Endothelial cell of umbilical vein (primary cell): ENCODE measurements around the gene JPT2. TPM values are rescaled to one million over a fixed set of nuclear protein-coding genes. Genes with fewer than 3 reads are reported as not detected.

Experiments used
- BruUV-seq: library from RNA; stranded (reverse); fragments of 400-500 nt; replicated peaks from 2 replicates; lab custom pipeline; 2021; lab: Mats Ljungman, UMichigan
- CTCF ChIA-PET: fragments of 300-600, 350-600 bp; sonication (Branson Sonifier 250); formaldehyde crosslinking; loops from one replicate; lab custom pipeline; 2021; ENCODE audit warnings: antibody characterized with exemption, inconsistent platforms; lab: Charles Lee
- POLR2A ChIA-PET: fragments of 300-600, 350-600 bp; sonication (Branson Sonifier 250); formaldehyde crosslinking; loops from one replicate; lab custom pipeline; 2021; ENCODE audit warnings: antibody characterized with exemption, inconsistent platforms; lab: Charles Lee
- DNase-seq: peaks from one replicate; pipeline ENCODE4 v3.0.0-alpha.2; 2011; ENCODE audit warnings: low read depth, low spot score
- FAIRE-seq: peaks from 2 replicates; lab custom pipeline; 2011; peaks lifted over from hg19 to GRCh38; lab: Jason Lieb, UNC
- H2AFZ ChIP-seq: 2 replicates; pipeline ENCODE4 v1.6.0; 2012; ENCODE audit warnings: low read depth, low read length, control low read depth, inconsistent platforms
- H3K27ac ChIP-seq: 2 replicates; pipeline ENCODE4 v1.5.1; 2011; ENCODE audit warnings: low read depth, mild to moderate bottlenecking, control low read depth, low read length, moderate library complexity; ENCODE audit not compliant: insufficient read depth
- H3K27me3 ChIP-seq, 2 experiments: 2 replicates each; pipeline versions ENCODE4 v1.6.0 to v1.6.1; 2011; ENCODE audit warnings: low read length in 2 of 2, mixed read lengths in 1 of 2; ENCODE audit not compliant: control insufficient read depth in 2 of 2, insufficient read depth in 2 of 2
- H3K36me3 ChIP-seq, 2 experiments: 2 replicates in 1 of 2; 3 replicates in 1 of 2; pipeline ENCODE4 v1.5.1; 2011; ENCODE audit warnings: low read length in 2 of 2, mild to moderate bottlenecking in 1 of 2, moderate library complexity in 1 of 2; ENCODE audit not compliant: control insufficient read depth in 2 of 2, insufficient read depth in 2 of 2; ENCODE audit errors: extremely low read depth in 1 of 2
- H3K4me1 ChIP-seq: 3 replicates; pipeline ENCODE4 v1.5.1; 2011; ENCODE audit warnings: mild to moderate bottlenecking, low read length; ENCODE audit not compliant: control insufficient read depth, insufficient read depth; ENCODE audit errors: extremely low read depth
- H3K4me2 ChIP-seq: 2 replicates; pipeline ENCODE4 v1.6.1; 2011; ENCODE audit warnings: low read length, control low read depth, mixed read lengths; ENCODE audit not compliant: insufficient read depth
- H3K4me3 ChIP-seq, 3 experiments: fragments of 200-600 bp in 1 of 3; sonication (generic), shearing (Covaris generic) in 1 of 3; replicated peaks in 1 of 3; 2 replicates each; pipeline ENCODE4 v1.5.1; 2011 to 2016; ENCODE audit warnings: control low read depth in 3 of 3, low read length in 3 of 3, mild to moderate bottlenecking in 2 of 3, inconsistent platforms in 1 of 3, low read depth in 1 of 3, moderate library complexity in 1 of 3; ENCODE audit not compliant: insufficient read depth in 1 of 3
- H3K79me2 ChIP-seq: 2 replicates; pipeline ENCODE4 v1.6.0; 2012; ENCODE audit warnings: low read length, inconsistent platforms; ENCODE audit not compliant: control insufficient read depth, insufficient read depth
- H3K9ac ChIP-seq: replicated peaks from 2 replicates; pipeline ENCODE3; 2011; ENCODE audit warnings: low read length, control low read depth; ENCODE audit not compliant: insufficient read depth; ENCODE audit errors: extremely low read depth
- H3K9me1 ChIP-seq: replicated peaks from 3 replicates; pipeline ENCODE4 v1.6.0; 2011; ENCODE audit warnings: mild to moderate bottlenecking, low read length; ENCODE audit not compliant: control insufficient read depth, insufficient read depth; ENCODE audit errors: extremely low read depth
- H3K9me3 ChIP-seq: replicated peaks from 2 replicates; pipeline ENCODE4 v1.5.1; 2012; ENCODE audit warnings: low read length, inconsistent platforms; ENCODE audit not compliant: control insufficient read depth, insufficient read depth
- H4K20me1 ChIP-seq: replicated peaks from 2 replicates; pipeline ENCODE3; 2011; ENCODE audit warnings: mild to moderate bottlenecking, low read length; ENCODE audit not compliant: control insufficient read depth, insufficient read depth; ENCODE audit errors: extremely low read depth
- CTCF ChIP-seq, 2 donors: IDR thresholded peaks; 1 replicate in 1 of 2; 2 replicates in 1 of 2; pipeline ENCODE4 v1.5.1; 2011; ENCODE audit warnings: low read length in 2 of 2, mild to moderate bottlenecking in 2 of 2, moderate library complexity in 2 of 2, control low read depth in 1 of 2, inconsistent platforms in 1 of 2, low read depth in 1 of 2; ENCODE audit not compliant: insufficient read depth in 1 of 2; ENCODE audit errors: extremely low read depth in 1 of 2
- EZH2 ChIP-seq: IDR thresholded peaks from 2 replicates; pipeline ENCODE4 v1.6.1; 2012; ENCODE audit warnings: borderline replicate concordance, low read depth, mild to moderate bottlenecking, moderate library complexity, low read length, inconsistent platforms; ENCODE audit not compliant: severe bottlenecking
- FOS ChIP-seq: IDR thresholded peaks from 2 replicates; pipeline ENCODE4 v1.6.1; 2011; ENCODE audit warnings: mild to moderate bottlenecking, low read length, moderate library complexity, borderline replicate concordance; ENCODE audit not compliant: insufficient read depth
- GATA2 ChIP-seq: IDR thresholded peaks from 2 replicates; pipeline ENCODE4 v1.7.0; 2011; ENCODE audit warnings: low read depth, mild to moderate bottlenecking, moderate library complexity, mixed read lengths, low read length; ENCODE audit not compliant: insufficient read length, insufficient read depth
- JUN ChIP-seq: IDR thresholded peaks from 2 replicates; pipeline ENCODE4 v1.6.1; 2011; ENCODE audit warnings: borderline replicate concordance, low read depth; ENCODE audit not compliant: insufficient read length, insufficient read depth
- MAX ChIP-seq: IDR thresholded peaks from 2 replicates; pipeline ENCODE4 v1.6.1; 2011; ENCODE audit not compliant: insufficient read depth, insufficient read length
- MYC ChIP-seq: IDR thresholded peaks from one replicate; pipeline ENCODE4 v1.6.1; 2011; ENCODE audit warnings: mild to moderate bottlenecking, low read depth, low read length
- POLR2A ChIP-seq: IDR thresholded peaks from 2 replicates; pipeline ENCODE4 v1.6.1; 2012; ENCODE audit warnings: low read depth, mild to moderate bottlenecking, control low read depth, low read length
- POLR2AphosphoS5 ChIP-seq: IDR thresholded peaks from 2 replicates; pipeline ENCODE4 v1.6.1; 2012; ENCODE audit warnings: low read depth, mild to moderate bottlenecking, control low read depth, low read length, moderate library complexity; ENCODE audit not compliant: insufficient read depth
- dilution Hi-C: fragments of 300-500 bp; cut with MboI; formaldehyde crosslinking; loops from one replicate; pipeline ENCODE4 v1.15.0; 2019; ENCODE audit warnings: low sequenced_read_pairs; ENCODE audit not compliant: extremely low pct_ligation_motif_present
- intact Hi-C: fragments of 100-400 bp; cut with micrococcal nuclease; formaldehyde crosslinking; loops from one replicate; pipeline ENCODE4 v1.10.0; 2022
- polyA plus RNA-seq, 4 experiments: library from polyadenylated mRNA; depleted of rRNA in 3 of 4; stranded (reverse) in 3 of 4; unstranded in 1 of 4; fragments of >200 nt; gene quantifications; 2 replicates each; pipeline versions ENCODE4 v1.2.1 to v1.2.3, GENCODE V29; 2011 to 2012; ENCODE audit warnings: missing spikeins in 1 of 4
- total RNA-seq: library from RNA; stranded (reverse); gene quantifications from 2 replicates; pipeline ENCODE4 v1.2.3, GENCODE V29; 2021

JPT2 gene
- total and polyA plus RNA-seq, 2 donors (not counting 3 experiments of a cell fraction or from before 2014, with no cell fraction given): 35.8 to 93.3 TPM

GRCh38 chr16:1662543-1662942, 15.5 kb upstream of the JPT2 start:
- ChIA-PET POLR2A (no interaction called here), CTCF (no interaction called here)
- intact Hi-C loops (no loop called here), dilution Hi-C loops (no loop called here)
- no TSS peak for BruUV-seq
- Histone ChIP-seq H2AFZ (no peak overlapping the region), H3K4me2 (no peak overlapping the region), H3K9me1 (no peaks in the 10 kb centered on the region), H3K9ac (no peak overlapping the region), H3K4me3 (no peak overlapping the region), H3K27ac (no peak overlapping the region), H3K79me2 (no peaks in the 10 kb centered on the region), H4K20me1 (no peaks in the 10 kb centered on the region), H3K4me1 (peaks cover 8% of the 10 kb centered on the region), H3K27me3 (no peaks in the 10 kb centered on the region), H3K36me3 (peaks cover 16 to 59% of the 10 kb centered on the region in 2 experiments), H3K9me3 (no peaks in the 10 kb centered on the region)
- DNase-seq (no peak), FAIRE-seq (no peak)
- TF ChIP-seq GATA2 (no peak), POLR2A (no peak), JUN (no peak), MAX (no peak), POLR2AphosphoS5 (no peak), FOS (no peak), MYC (no peak), CTCF (IDR thresholded peaks at IDR 0.05; ENCODE audit: extremely low read depth in 1 of 2, insufficient read depth in 1 of 2, low read depth in 1 of 2, low read length in 2 of 2) (no peak), EZH2 (no peak)
